Activated T-cell treated with anti-CD3 and anti-CD28 coated beads for 48 hours (primary cell): ENCODE data around the gene RABGGTA.

ENCODE experiments used
- DNase-seq: peaks from one replicate; pipeline ENCODE4 v3.0.0-alpha.2; 2020; ENCODE audit warnings: low read depth

RABGGTA gene

DNA sequence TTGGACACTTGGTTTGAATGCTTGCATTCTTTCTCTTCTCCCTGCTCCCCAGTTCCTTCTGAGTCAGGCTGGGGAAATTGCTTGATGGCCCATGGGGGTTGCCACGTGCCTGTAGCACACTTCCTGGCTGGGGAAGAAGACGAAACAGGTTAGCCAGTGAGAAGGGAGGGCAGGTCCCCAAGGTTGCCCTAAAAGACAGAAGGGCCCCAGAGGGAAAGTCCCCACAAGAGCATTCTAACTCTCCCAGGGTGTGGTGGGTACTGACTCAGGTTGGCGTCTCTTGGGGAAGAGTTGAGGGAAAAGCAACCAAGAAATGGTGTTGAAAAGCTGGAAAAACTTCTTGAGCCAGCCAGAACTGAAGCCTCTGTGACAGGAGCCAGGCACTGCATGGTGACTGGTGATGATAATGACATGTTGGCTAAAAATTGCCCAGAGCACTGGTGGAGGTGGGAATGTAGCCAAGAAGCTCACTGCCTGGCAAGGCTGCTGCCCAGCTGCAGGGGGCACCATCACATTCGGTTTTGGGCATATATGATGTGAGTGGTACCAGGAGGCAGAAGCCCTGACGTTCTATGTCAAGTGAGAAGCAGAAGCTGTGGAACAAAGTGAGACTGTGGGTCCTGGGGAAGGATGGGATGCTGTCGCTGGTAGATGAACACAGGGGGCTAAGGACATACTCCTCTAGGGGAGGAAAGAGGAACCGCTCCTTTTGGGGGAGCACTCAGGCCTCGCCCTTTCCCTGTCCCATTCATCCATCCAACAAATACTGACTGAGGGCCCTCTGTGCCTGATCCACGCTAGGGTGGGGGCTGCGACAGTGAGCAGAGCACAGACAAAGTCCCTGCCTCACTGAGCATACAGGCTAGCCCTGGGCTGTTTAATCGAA, 8.1 kb upstream of the RABGGTA start:
- DNase-seq, result peak; percentile 42

DNA sequence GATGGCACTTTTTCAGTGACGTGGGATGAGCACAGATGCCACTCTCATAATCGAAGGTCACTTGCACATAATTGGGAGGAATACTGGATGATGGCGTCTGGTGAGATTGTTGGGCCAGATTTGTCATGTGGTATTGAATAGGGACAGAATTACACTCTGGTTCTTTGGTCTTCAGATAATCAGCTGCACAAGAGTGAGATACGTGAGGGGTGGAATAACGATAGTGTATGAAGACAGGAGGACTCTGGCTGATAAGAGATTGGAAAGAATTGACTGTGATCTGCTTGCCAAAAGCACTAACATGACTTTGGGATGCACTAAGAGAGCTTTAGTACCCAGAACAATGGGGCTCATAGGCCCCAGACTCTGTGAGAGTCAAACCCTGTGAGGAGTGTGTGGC, 7.0 kb upstream of the RABGGTA start:
- DNase-seq, result no peak

DNA sequence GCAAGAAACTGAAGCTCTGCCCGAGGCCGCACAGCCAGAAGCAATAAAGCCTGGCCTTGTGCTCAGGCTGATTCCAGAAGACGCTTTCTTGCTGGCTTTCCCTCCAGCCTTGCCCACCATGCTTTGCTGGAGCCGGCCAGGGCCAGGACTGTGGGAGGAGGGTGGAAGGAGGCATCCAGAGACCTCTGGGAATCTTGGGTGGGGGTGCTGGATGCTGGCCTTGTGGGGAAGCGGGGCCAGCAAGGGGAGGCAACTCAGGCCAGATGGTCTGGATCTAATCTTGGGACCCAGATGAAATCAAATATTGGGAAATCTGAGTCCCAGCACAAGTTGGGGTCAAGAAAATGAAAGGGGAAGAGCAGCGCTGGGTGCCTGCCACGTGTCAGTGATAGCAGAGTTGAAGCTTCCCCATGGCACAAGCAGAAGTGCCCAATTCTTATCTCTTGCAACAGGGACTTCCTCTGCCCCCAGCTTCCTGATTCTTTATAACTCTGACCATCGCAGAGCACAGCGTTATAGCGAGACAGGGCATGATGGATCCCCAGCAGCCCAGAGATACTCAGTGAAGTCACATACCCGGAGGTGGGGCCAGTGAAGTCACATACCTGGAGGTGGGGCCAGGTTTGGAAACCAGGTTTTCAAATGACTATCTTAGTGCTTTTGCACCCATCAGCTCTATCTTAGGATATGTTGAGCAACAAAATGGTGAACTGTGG, 6.4 kb upstream of the RABGGTA start:
- no peak for DNase-seq

DNA sequence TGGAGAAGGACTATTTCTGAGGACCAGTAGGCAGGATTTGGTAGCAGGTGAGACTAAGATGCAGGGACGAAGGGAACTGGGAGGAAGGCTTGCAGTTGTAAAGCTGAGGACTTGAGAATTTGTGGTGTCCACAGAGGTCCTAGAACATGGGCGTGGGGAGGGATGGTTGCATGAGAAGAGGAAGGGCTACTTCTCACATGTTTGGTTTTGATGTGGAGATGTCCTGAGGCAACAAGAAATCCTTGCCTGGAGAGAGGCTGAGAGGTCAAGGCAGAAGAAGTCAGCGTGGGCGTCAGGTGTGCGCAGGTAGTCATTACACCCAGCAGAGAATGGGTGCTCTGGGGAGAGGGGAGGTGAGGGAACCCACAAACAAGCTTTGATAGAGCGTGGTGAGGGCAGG, 5.7 kb upstream of the RABGGTA start:
- no peak for DNase-seq

DNA sequence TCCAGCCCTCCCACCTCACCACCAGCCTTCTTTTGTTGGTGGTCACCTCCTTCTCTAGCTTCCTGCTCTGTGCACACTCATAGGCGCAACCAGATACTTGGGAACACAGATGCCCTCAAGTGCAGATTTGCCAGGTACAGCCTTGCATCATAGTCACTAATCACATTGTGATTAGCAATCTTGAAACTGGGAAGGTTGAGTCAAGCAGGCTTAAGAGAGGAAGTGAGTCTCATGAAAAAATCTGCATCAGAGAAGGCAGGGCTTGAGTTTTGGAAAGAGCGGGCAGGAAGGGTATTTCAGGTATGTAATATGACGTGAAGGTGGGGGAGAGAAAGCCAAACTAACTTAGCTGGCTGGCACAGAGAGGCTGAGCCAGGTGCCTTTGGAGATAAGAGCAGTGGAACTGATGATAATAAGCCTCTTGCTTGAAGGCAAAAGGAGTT, 2.7 kb upstream of the RABGGTA start:
- DNase-seq, result peak; percentile 22

DNA sequence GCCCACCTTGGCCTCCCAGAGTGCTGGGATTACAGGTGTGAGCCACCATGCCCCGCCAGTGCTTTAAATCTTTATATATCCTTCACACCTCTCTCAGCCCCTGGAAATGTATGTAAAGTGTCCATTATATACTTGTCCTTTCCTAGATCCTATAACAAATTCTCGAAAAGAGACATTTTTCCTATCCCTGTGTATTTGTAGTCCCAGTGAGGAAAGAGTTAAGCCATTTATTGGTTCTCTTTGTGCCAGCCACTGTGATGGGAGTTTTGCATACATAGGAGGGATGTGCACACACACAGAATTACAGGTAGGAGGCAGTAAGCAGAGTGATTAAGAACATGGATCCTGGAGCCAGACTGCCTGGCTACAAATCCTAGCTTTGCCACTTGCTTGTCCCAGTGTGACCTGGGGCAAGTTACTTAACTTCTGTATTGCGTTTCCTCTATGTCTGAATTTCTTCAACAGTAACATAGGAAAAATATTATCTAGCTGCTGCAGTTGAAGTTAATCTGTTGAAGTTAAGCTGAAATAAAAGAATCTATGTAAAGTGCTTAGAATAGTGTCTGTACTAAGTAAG, 2.1 kb upstream of the RABGGTA start:
- no peak for DNase-seq

DNA sequence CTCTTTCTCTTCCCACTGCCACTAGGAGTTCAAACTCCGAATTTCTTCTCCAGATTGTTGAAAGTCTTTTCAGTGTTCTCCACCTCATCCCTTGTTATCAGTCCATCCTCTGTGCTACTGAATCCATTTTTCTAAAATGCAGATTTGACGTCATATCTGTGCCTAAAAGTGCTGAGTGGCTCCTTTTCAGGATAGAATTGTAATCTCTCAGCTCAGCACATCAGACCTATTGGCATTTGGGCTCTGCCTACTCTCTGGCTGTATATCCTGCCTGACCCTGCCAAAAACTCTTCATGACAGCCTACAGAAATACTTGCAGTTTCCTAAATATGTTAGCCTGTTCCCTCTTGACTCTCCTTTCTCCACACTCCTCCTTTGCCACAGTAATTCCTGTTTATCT, 1.1 kb upstream of the RABGGTA start:
- no peak for DNase-seq

- no peak for DNase-seq
Observed at GRCh38 chr14:24271834-24272263, 452 bp upstream of the RABGGTA start.

DNA sequence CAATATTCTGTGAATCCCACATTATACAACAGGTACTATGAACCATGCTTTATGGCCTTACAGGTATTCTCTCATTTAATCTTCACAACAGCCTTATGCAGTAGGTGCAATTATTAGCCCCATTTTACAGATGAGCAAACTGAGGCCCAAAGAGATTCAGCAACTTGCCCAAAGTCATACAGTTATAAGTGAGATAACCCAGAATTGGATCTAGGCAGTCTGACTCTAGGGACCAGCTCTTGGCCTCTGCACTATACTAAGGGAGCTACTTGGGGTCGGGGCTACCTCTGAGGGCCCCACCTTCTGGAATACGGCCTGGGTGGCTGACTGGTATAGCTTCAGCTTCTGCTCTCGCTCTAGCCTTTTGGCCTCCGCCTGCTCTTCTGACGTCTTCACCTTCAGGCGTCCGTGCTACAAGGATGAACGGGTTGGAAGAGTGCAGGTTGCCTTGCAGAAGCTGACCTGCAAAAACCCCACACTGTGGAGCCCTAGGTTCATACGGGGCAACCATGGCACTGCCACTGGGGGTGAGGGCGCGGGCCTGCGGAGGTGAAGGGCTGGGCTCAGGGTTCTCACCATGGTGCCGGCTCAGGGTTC, 762 bp downstream of the RABGGTA start:
- DNase-seq, result no peak

DNA sequence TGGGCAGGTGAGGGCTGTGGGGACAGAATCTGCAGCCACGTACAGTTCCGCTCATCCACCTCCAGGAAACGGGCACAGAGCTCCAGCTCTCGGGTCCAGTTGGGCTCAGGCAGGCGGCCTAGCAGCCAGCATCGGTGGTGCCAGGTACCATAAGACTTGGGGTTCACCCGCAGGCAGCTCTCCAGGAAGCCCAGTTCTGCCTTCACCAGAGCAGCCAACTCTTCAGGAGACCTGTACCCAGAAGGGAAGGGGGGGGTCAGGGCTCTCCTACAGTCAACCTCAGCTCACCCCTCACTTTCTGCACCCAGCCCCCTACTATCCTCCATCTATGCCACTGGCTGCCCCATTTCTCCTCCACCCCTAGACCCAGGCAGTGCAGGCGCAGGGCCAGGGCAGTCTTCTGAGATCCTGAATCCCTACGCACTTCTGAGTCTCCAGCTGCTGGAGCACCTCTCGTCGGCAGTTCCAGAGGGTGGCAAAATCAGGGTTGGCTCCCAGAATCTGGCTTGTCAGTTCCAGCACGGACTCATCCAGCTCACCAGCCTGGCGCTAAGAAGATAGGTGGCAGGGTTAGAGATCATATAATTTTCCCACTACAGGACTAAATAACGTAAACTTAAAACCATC, 1.4 kb downstream of the RABGGTA start:
- DNase-seq, result no peak

GRCh38 chr14:24269368-24269767, 2.0 kb downstream of the RABGGTA start:
- no peak for DNase-seq

DNA sequence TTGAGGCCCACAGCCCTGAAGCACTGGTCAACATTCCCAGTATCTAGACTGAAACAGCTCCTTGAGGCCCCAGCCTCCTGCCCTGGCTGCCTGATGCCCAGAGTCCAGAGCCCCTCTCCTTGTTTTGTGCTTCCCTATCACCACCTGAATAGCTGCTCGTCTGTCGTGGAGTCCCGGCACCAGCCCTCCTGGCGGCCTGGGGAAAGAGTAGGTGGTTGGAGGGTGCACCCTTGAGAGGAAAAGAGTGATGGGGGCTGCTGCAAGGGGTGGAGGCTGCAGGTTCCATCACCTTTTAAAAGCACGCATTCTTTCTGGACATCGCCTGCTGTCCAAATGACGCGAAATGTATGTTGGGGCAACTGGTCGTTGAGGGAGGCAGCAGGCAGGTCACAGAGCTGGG, 3.2 kb downstream of the RABGGTA start:
- DNase-seq, result no peak

DNA sequence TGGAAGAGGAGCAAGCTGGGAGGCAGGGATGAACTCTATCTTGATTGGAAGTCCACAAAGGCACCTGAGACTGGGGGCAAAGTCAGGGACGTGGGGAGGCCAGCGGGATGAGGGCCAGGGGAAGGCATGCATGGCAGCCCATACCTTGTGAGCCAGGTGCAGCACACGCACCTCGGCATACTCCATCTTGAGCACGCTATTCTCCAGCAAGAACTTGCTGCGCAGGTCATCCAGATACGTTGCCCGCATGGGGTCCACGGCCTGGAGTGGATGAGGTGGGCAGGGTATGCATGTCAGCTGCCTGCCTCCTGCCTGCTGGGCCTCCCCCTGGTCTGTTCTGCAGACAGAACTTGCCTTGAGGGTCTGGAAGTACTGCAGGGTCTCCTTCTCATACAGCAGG, 3.9 kb downstream of the RABGGTA start:
- DNase-seq, result no peak

DNA sequence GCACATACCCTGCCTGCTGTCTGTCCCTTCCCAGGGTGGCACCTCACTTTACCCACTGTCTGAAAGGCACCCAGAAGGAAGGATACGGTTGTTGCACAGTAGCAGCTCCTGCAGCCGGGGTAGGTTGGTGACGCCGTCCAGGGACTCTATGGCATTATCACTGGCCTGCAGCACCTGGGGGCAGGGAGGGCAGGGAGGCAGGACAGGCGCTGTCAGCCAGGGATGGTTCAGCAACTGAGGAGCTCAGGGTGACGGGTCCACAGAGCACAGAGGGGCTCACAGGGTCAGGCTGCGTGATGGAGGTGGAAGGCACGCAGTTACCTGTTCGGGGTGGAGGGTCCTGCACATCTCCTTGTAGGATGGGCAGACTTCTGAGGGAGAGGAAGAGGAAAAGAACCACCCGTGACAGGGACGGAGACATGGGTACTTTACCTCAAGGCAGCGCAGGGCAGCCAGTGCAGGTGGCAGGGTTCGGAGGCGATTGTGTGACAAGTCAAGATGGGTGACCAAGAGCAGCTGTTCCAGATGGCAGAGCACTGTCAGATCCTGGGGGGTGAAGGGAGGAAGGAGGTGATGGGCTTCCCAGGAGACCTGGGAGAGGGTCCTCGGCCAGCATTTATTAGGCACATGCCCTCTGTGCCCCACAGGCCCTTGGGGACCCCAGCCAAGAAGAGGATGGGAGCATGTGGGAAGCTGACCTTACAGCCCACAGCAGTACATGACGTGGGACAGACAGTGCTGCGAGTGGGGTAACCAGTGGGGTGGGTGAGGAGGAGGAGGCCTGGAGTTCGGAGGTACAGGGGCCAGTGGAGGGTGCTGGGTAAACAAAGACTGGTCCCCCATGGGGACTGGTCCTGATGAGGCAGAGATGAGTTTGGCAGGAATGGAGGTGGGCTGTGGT, 4.8 kb downstream of the RABGGTA start:
- no peak for DNase-seq

DNA sequence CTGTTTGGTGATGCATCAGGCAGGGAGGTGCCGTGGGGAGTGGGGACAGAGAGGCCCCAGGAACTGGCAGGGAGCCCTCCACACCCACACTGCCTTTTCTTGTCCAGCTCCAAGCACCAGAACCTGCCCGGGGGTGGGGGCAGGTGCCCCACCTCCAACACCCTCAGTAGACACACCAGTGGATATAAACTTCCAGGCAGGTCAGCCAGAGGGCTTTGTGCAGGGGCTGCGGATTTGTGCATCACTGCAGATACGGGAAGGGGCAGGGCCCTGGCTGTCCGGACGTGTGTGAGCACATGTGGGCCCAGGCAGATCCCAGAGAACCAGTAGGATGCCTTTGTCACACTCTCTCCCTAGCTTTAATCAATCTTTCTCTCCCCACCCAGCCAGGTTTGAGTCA, 7.1 kb downstream of the RABGGTA start:
- no peak for DNase-seq

DNA sequence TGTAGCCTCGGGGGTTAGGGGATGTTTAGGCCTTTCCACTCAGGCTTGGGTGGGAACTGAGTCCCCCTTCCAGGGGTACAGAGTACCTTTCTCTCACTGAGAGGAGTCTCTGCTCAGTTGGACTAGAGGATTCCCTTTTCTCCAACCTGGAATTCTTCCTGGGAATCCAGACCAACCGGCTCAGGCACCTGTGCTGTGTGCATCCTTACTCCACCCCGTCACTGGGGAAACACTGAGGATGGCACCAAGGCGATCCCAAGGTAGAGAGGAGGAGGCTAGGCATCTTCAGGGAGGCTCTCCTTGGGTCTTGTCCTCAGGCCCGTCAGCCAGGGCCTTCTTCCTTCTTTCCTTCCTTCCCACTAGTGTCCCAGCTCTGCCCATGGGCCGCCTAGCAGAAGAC, 7.5 kb downstream of the RABGGTA start:
- DNase-seq, result no peak

GRCh38 chr14:24262821-24263733, 8.3 kb downstream of the RABGGTA start, which contains the start of gene TGM1:
Gene TGM1, minus strand, starts transcription at chr14:24263177. Its CDS starts 825 bp downstream, at chr14:24262352.
- no peak for DNase-seq

DNA sequence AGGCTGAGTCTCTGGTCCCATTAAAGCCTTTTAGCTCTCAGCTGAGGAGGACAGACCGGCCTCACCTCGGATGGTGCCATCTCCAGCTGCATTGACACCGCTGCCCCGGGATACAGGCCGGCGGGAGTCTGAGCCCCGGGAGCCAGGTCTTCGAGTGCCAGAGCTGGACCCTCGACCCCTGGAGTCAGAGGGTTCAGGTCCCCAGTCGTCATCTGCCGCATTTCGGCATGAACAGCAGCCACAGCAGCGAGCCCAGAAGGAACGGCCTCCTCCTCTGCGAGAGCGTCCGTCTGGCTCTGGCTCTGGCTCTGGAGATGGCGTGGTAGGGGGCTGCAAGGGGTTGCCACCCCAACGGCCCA, 9.4 kb downstream of the RABGGTA start:
- DNase-seq, result no peak

- no peak for DNase-seq
Observed at GRCh38 chr14:24261256-24261968, 10.0 kb downstream of the RABGGTA start.
